HG03571 (cell line): ENCODE measurements around the gene ACSBG1.

Experiments
- ATAC-seq: cut with Tn5 transposase; IDR thresholded peaks from one replicate; pipeline ENCODE4 v1.9.1; 2021; ENCODE audit not compliant: unreplicated experiment

The ACSBG1 gene, protein sequence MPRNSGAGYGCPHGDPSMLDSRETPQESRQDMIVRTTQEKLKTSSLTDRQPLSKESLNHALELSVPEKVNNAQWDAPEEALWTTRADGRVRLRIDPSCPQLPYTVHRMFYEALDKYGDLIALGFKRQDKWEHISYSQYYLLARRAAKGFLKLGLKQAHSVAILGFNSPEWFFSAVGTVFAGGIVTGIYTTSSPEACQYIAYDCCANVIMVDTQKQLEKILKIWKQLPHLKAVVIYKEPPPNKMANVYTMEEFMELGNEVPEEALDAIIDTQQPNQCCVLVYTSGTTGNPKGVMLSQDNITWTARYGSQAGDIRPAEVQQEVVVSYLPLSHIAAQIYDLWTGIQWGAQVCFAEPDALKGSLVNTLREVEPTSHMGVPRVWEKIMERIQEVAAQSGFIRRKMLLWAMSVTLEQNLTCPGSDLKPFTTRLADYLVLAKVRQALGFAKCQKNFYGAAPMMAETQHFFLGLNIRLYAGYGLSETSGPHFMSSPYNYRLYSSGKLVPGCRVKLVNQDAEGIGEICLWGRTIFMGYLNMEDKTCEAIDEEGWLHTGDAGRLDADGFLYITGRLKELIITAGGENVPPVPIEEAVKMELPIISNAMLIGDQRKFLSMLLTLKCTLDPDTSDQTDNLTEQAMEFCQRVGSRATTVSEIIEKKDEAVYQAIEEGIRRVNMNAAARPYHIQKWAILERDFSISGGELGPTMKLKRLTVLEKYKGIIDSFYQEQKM

DNA sequence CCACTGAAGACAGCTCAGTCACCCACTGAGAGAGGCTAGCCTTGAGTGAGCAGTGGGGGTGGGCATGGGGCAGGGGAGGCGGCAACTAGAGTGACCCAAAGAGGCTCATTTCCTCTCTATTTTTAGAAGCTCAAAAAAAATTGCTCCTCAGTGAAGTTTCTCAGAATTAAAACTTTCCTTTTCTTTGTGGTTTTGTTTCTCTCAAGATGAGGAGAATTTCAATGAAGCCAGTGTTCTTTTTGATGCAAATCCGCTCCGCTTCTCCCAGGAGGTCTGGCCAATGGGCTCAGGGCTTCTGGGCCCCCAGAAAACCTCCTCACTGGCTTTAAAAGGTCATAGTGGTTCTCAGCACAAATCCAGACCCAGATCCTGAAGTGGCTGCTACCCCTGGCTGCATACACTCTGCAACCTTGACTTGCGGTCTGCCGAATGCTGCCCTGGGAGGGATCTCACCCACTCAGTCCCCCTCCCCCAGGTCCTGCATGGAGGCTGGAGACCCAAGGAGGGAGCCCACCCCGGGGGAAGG is at the start of gene ACSBG1:
Gene ACSBG1, minus strand, starts transcription at position 51 of the 526 bp plus-strand sequence. CDS start 64 bp downstream, outside the sequence.
- ATAC-seq, result no peak

DNA sequence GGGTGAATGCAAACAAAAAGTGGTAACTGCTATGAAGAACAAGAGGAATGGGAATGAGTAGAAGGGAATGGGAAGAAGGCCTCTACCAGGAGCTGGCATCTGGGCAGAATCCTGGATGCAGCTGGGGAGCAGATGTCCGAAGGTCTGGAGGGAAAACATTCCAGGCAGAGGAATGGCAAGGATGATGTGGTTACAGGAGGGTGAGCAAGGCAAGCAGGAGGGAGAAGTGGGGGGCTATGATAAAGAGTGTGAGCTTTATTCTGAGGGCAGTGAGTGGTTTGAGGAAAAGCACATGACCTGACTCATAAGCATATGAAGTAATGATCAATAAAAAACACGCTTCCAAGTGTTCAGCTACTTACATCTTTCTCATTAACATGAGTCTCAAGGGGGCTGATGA is 48.0 kb upstream of the ACSBG1 start:
- no peak for ATAC-seq

DNA sequence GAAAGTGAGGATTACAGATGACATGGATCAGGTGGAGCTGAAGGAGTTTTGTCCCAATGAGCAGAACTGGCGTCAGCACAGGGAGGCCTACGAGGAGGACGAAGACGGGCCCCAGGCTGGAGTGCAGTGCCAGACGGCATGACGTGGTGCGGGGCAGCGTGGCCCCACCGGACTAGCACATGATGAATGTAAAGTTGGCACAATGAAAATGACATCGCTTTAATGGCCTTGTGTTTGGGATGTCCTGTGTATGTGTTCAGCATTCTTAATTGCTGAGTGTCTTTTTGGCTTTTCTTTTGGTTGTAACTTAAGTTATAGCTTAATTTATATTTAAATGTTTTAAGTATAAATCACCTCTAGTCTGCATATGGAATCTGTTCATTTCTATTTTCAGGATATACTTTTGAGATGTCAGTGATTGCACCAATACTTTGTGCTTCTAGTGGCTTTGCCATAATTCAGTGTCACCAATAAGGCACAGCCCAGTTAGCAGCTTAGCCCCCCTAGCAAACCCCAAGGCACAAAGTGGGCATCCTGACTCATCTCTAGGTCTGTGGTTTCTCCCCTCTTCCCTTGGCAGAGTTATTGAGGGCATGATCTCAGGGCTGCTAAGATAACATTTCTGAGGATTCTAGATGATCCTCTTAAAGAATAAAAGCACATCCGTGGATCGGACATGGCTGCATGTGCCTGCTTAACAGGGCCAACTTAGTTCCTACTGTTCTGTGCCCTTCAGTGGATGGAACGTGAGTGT is 46.1 kb upstream of the ACSBG1 start:
- ATAC-seq, result no peak

DNA sequence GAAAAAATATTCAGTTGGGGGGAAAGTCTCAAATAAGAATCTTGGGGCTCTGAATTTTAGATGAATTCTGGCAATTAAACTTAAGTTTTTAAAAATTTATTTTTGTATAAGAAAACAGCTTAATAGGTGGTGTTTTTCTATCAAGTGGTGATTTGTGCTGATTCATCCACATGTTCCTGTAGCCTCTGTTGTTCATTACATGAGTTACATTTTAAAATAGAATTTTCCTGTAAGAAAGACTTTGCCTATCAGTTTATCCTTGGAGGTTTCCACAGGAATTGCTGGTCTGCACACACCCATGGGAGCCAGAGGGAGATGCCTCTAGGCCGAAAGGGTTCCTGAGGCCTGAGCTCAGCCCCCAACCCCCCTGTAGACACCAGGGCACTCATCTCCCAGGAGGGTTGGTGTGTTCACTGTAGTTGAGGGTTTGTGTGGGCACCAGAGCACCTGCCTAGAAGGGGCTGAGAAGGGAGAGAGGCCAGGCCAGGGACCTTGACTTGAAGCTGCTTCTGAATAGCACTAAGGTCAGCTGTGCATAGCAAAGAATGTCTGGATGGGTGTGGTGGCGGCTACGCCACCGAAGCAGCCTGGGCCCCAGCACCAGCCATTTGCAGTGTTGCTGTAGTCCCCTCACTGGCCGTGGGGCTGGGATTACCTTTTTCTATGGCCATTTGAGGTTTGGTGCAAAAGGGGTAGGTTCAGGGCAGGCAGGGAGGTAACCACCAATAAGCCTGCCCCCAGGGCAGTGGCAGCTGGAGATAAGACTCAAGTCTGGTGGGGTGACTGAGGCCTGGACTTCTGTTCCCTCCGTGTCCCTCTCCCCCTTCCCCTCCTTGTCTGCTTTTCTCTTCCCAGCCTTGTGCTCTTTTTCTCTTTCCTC is 41.9 kb upstream of the ACSBG1 start:
- no peak for ATAC-seq

DNA sequence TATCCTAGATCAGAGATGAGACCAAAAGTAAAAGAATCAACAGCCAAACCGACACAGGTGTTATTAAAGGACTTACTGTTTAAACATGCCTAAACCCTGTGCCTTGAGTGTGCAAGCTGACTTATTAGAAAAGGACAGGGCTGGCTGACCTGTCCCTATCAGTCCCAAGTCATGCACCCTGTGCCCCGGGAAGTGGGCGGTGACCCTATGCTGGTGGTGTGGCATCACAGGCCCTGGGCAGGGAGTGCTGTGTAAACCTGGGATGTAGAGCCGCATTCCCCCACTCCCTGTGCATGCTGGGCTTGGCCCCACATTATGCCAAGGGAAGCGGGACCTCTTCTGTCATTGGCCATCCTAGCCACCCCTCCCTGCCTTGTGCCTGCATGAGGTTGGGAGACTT is 40.6 kb upstream of the ACSBG1 start:
- ATAC-seq, result no peak

DNA sequence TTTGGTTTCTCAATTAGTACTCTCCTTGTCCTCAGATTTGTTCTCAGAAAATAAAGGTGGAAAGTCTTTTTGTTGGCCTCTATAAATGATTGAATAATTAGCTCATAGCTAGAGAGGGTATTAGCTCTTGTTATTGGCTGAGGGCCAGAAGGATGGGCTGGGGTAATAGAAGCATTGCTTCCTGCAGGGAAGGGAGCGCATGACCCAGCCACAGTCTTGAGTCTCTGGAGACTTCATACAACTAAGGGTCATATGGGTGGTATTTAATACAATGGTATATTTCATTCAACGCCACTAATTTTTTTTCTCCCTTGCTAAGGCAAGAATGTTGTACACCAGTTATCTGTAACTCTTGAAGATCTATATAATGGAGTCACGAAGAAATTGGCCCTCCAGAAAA is 38.4 kb upstream of the ACSBG1 start:
- no peak for ATAC-seq

DNA sequence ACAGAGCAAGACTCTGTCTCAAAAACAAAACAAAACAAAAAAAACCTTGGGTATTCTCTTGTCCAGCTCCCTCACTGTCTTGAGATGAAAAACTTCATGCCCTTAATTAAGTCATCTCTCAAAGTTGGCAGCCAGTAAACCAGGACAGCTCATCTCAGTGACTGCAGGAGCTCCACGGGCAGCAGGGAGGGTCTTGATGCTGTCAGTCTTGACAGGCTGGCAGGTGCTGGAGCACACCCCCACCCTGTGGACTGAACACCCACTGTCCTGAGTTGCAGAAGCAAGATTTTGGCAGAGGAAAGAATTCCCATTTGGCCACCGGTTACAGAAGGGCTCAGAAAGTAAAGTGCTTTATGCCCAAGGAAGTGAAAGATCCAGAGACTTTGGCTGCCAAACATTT is 38.0 kb upstream of the ACSBG1 start:
- ATAC-seq, result no peak

DNA sequence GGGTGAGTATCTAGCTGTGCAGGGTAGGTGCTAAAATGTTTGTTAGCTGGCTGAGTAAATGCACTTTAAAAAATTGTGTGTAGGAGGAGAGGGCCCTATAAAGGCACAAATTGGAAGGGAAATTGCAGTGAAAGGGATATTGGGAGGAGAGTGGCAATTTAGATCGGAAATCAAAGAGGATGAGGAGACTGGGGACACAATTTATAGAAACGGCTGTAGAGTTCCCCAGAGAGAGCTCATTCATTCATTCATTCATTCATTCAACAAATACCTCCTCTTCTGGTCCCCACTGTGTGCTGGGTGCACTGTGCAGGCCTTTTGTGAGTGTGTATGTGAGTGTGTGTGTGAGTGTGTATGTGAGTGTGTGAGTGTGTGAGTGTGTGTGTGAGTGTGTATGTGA is 32.4 kb upstream of the ACSBG1 start:
- ATAC-seq, result no peak

DNA sequence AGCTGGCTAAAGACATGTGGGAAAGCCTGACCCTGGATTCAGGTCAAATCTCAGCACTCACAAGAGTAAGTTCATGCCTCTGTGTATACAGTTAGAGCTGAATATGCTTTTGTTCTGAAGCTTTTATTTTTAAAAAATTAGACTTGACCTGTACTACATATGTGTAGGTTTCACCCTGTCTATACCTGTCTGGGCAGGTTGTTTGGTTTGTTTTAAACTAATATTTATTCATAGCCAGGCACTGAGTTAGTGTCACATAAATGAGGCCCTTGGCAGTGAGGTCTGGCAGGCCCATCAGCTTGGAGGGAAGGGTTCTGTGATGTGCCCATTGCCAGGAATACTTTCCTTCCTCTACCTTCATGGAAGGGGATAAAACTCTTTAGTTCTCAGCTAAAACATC is 31.9 kb upstream of the ACSBG1 start:
- no peak for ATAC-seq

DNA sequence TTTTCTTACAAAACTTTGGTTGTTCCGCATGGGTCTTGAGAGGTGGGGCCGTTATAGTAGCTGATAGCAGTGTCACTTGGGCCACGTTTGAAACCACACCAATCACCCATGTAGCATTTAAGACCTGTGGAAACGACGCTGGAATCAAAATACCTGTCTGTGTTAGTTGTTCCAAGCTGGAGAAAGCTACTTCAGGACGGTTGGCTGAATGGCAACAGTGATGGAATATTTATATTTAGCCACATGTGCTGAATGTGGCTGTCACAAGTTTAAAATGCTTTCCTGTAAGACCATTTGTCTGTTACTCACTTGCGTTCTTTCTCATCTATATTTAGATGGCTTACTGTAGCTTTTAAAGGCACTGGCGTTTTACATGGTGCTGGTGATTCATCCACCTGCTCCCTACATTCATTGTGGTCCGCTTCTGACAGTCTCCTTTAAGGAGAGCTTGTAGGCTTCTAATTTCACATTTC is 31.4 kb upstream of the ACSBG1 start:
- no peak for ATAC-seq

DNA sequence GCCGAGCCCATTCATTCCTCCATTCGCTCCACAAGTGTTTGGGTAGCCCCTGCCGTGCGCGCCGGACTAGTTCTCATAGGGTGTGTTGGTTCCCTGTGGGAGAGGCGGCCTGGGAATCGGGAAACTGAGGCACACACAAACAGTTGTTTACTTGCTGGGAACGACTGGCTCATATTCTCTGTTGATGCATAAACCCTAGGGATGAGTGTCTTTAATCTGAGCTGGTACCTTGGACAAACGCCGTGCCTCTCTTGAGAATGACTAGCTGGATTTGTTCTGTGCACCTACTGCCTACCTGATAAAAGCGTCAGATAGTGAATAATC is 30.7 kb upstream of the ACSBG1 start:
- ATAC-seq, result no peak

DNA sequence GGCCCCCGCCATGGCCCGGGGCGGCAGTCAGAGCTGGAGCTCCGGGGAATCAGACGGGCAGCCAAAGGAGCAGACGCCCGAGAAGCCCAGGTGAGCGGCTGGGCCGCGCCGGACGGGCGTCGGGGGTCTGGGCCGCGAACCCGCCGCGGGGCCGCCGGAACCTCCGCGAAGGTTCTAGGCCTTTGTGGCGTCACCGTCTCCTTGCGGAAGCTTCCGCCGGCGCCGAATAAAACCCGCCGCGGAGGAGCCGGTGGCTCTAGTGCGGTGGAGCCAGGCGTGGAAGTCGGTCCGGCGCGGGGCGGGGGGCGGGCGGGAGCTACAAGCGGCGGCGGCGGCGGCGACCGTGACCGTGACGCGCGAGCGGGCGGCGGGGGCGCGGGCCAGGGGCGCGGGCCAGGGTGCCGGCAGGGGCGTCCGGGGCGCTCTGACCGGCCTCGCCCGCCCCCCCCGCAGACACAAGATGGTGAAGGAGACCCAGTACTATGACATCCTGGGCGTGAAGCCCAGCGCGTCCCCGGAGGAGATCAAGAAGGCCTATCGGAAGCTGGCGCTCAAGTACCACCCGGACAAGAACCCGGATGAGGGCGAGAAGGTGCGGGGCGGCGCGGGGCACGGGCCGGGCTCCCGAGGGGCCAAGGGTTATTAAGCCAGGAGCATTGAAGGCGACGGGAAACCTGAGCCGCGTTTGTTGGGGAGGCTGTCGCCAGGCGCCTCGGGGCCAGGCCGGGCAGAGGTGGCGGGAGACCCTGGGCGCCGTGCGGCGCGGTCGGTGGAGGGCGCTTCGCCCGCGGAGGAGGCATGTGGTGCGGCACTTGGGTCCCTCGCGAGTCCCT is 30.2 kb upstream of the ACSBG1 start, which contains the start of gene DNAJA4:
Gene DNAJA4, plus strand, starts transcription at position 259 of the 833 bp plus-strand sequence. Its CDS starts 202 bp downstream, at position 461.
- no peak for ATAC-seq

DNA sequence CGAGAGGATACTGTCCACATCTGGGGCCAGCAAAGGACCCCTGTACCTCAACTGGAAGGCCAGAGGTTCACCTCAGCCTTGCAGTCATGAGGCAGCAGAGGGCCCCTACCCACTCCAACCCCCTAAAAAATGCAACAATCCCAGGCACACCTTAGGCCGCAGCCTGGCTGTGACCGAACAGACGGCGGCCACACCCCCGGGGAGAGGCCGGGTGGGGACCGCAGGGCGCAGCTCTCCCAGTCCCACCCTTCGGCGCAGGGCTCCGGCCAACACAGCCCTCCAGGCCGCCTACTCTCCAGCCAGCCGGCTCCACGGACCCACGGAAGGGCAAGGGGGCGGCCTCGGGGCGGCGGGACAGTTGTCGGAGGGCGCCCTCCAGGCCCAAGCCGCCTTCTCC is 29.5 kb upstream of the ACSBG1 start:
- ATAC-seq, result no peak

DNA sequence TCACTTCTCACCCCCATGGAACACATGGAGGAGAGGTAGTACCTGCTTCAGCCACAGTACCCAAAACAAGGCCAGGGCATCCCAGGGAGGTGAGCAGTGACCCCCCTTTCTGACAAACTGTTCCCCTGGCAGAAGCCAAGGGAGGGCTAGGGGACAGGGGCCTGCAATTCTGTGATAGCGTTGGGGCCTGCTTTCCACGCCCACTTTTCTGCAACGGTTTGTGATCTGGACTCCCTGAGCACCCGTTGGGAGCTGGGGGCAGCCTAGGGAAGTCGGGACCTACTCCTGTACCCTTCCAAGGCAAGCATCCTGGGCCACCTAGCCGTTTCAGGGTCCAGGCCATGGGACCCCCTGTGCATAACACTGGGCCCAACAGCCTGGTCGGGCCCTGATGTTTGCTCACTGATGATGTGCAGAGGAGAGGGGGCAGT is 29.0 kb upstream of the ACSBG1 start:
- ATAC-seq, result no peak

DNA sequence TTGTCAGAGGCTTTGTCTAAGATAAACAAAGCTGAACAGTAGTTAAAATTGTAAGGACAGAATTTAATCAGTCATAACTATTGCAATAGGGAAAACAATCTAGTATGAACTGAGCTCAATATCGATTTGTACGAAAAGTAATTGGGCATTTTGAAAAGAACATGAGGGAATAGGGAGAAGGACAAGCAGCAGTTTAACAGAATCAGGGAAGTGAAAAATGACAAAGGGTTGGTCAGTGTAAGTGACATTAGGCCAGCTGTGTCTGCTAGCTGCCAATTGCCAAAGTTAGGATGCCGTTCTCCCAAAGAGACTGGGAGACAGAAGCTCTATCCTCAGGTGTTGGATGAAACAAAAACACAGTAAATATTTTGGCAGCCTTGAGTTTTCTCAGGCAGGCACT is 26.7 kb upstream of the ACSBG1 start:
- no peak for ATAC-seq

DNA sequence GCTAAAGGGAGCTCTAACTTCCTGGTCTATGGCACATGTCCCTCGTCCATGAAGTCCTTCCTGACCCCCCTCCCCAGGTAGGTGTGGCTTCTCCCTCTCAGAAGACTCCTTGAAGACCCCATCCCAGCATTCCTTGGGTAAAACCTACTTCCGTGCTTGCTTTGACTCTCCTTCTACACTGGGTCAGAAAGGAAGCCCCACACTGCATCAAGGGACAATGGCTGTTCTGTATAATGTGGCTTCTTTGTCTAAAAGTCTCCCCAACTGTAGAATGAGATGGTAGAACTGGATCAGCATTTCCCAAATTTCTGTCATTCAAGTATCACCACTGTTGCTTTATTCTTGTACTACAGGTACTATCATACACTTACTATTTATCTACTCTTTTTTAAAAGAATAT is 26.1 kb upstream of the ACSBG1 start:
- no peak for ATAC-seq

DNA sequence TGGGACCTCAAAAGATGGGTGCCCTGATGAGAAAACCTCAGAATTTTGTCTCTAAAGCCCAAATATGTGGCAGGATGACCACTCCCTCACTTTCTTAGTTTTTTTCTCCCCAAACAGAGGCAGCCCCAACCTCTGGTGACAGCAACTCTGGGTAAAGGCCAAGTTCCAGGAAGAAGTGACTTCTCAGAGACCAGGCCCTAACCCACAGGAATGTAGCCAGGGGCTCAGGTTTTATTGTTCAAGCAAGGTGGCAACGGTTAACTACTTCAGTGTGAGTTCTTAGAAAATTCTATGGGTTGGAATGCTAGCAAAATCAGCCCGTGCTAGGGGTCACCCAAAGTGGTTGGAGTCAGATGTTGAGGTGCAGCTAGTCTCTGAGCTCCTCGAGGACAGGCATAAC is 24.9 kb upstream of the ACSBG1 start:
- ATAC-seq, result no peak

DNA sequence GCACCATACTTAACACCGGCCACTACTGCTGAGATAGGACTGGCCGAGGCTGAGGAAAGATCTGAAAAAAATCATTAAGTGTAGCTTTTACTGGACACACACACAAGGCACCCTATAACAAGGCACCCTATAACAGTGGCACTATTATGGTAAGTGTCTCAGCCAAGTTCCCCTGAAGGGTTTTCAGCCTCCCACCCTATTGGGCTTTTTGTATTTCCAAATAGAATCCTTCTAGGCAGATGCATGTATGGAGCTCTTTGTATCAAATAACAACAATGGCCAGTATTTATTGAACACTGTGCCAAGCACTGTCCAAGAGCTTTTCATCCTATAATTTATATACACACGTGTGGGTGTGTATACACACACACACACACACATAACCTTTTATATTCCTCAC is 23.3 kb upstream of the ACSBG1 start:
- no peak for ATAC-seq

DNA sequence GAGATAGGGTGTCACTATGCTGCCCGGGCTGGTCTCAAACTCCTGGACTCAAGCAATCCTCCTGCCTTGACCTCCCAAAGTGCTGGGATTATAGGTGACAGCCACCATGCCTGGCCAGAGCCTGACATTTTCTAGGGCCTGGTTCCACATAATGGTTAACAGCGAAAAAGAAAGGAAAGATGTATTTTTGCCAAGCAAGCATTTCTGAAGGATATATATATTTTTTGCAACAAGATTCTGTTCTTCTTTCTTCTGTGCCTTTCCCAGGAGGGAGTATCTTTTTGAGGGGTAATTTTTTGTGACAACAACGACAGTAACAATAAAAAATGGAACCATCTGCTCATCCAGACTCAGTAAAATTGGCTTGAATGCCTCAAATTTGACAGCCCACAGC is 21.7 kb upstream of the ACSBG1 start:
- ATAC-seq, result no peak
